ENCODE data around the gene DPH6.

- TF ChIP-seq CTCF (conservative IDR thresholded peaks at IDR 0.05; ENCODE audit: low read depth, low read length) (no peak), EZH2 (IDR thresholded peaks at IDR 0.05; ENCODE audit: borderline replicate concordance, low read depth, low read length, poor library complexity, severe bottlenecking) (no peak)
Measured at GRCh38 chr15:35374661-35375060, 171.3 kb downstream of the DPH6 start.

All from A673 (cell line).